RCC 7860 (cell line): ENCODE measurements around the gene ARHGEF28.

ENCODE experiments used
- DNase-seq: peaks from one replicate; pipeline ENCODE4 v3.0.0-alpha.2; 2015; ENCODE audit warnings: low spot score
- FAIRE-seq: peaks from 2 replicates; lab custom pipeline; 2012; peaks lifted over from hg19 to GRCh38; lab: Jason Lieb, UNC

Gene ARHGEF28

GRCh38 chr5:73977146-73977545 lies 351.1 kb downstream of the ARHGEF28 start:
- DNase-seq (no peak), FAIRE-seq (no peak)

GRCh38 chr5:73979321-73979720 lies 353.3 kb downstream of the ARHGEF28 start:
- FAIRE-seq (no peak), DNase-seq (no peak)

GRCh38 chr5:73981704-73982103 lies 355.7 kb downstream of the ARHGEF28 start:
- FAIRE-seq (no peak), DNase-seq (no peak)

GRCh38 chr5:73983644-73984043 lies 357.6 kb downstream of the ARHGEF28 start:
- DNase-seq: no peak

GRCh38 chr5:73985145-73985544 lies 359.1 kb downstream of the ARHGEF28 start:
- no peak for FAIRE-seq

More at GRCh38 chr5:73983644-73984043, 357.6 kb downstream of the ARHGEF28 start:
- no peak for FAIRE-seq

GRCh38 chr5:73986729-73987128 lies 360.7 kb downstream of the ARHGEF28 start:
- DNase-seq (no peak), FAIRE-seq (no peak)

More at GRCh38 chr5:73985145-73985544, 359.1 kb downstream of the ARHGEF28 start:
- DNase-seq: no peak

GRCh38 chr5:73987915-73988314 lies 361.9 kb downstream of the ARHGEF28 start:
- FAIRE-seq: no peak

GRCh38 chr5:73989956-73990355 lies 364.0 kb downstream of the ARHGEF28 start:
- DNase-seq (no peak), FAIRE-seq (no peak)

More at GRCh38 chr5:73987915-73988314, 361.9 kb downstream of the ARHGEF28 start:
- no peak for DNase-seq
